ENCODE results near the gene VCAM1.

DNA sequence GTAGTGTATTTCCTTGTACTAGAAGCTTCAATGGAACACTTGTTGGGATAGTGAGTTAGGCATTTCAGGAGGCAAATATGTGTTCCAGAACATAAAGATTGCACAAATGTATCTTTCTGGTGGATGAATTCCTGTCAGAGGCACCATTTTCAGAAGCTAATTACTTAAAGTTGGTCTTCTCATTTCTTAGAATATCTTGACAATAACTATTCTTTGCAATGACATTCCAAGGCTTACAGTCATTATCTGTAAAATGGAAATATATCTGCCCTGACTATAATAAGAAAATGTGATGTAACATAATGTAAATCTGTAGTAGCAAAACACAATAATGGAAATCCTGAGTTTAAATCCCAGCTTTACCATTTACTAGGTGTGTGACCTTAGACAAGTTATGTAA, 2.7 kb downstream of the VCAM1 start:
- TF ChIP-seq POLR2A (IDR thresholded peaks at IDR 0.05; ENCODE audit: low read depth, low read length) (no peak), TAF1 (IDR thresholded peaks at IDR 0.05; ENCODE audit: borderline replicate concordance, low read depth, low read length) (no peak), POLR2AphosphoS5 (IDR thresholded peaks at IDR 0.05; ENCODE audit: low read depth, low read length) (no peak)

Measured in GM12892 (cell line).